CD8-positive, alpha-beta memory T cell (primary cell): ENCODE data around the gene SHC2. TPM values are rescaled to one million over a fixed set of nuclear protein-coding genes. Genes with fewer than 3 reads are reported as not detected.
"Not testable (repeated sequence)": the region's sequence is repeated elsewhere in the genome, so short reads cannot be mapped to it uniquely, and the experiment has no call there.

ENCODE experiments used
- CTCF ChIA-PET: fragments of 350-600 bp; sonication (Branson Sonifier 250); formaldehyde crosslinking; loops from one replicate; lab custom pipeline; 2021; ENCODE audit warnings: antibody characterized with exemption; lab: Charles Lee
- POLR2A ChIA-PET: fragments of 350-600 bp; sonication (Branson Sonifier 250); formaldehyde crosslinking; loops from one replicate; lab custom pipeline; 2021; ENCODE audit warnings: antibody characterized with exemption; lab: Charles Lee
- DNase-seq, 5 donors: peaks; one replicate each; pipeline versions ENCODE4 v3.0.0 to v3.0.0-alpha.2; 2020 to 2022; ENCODE audit warnings: mixed read lengths in 1 of 5
- H3K27ac ChIP-seq: one replicate; pipeline ENCODE4 v1.7.0; 2013; ENCODE audit warnings: low read depth, mild to moderate bottlenecking, low read length, moderate library complexity
- H3K27me3 ChIP-seq: 2 replicates; pipeline ENCODE4 v1.7.0; 2013; ENCODE audit warnings: low read length, mild to moderate bottlenecking; ENCODE audit not compliant: insufficient read depth, poor library complexity, severe bottlenecking
- H3K36me3 ChIP-seq: 2 replicates; pipeline ENCODE4 v1.7.0; 2013; ENCODE audit warnings: mild to moderate bottlenecking, low read length, moderate library complexity; ENCODE audit not compliant: insufficient read depth
- H3K4me1 ChIP-seq: 2 replicates; pipeline ENCODE4 v1.7.0; 2013; ENCODE audit warnings: mild to moderate bottlenecking, low read length, moderate library complexity; ENCODE audit not compliant: insufficient read depth
- H3K4me3 ChIP-seq: 2 replicates; pipeline ENCODE4 v1.7.0; 2013; ENCODE audit warnings: mild to moderate bottlenecking, low read length
- H3K9me3 ChIP-seq: 2 replicates; pipeline ENCODE4 v1.7.0; 2013; ENCODE audit warnings: mild to moderate bottlenecking, low read length
- H3K27ac Mint-ChIP-seq, 8 donors: one replicate each; pipeline ENCODE4 v1.8.0; 2020 to 2021; ENCODE audit warnings: mixed read lengths in 8 of 8, mild to moderate bottlenecking in 6 of 8, inconsistent platforms in 3 of 8, moderate library complexity in 3 of 8
- H3K27me3 Mint-ChIP-seq, 2 donors: one replicate each; pipeline ENCODE4 v1.8.0; 2020 to 2021; ENCODE audit warnings: mixed read lengths in 2 of 2, mild to moderate bottlenecking in 1 of 2, moderate library complexity in 1 of 2
- H3K36me3 Mint-ChIP-seq, 3 donors: one replicate each; pipeline ENCODE4 v1.8.0; 2020 to 2021; ENCODE audit warnings: mixed read lengths in 3 of 3, inconsistent platforms in 1 of 3, mild to moderate bottlenecking in 1 of 3
- H3K4me1 Mint-ChIP-seq, 3 donors: one replicate each; pipeline ENCODE4 v1.8.0; 2020 to 2021; ENCODE audit warnings: mixed read lengths in 3 of 3, inconsistent platforms in 1 of 3, mild to moderate bottlenecking in 1 of 3
- H3K4me3 Mint-ChIP-seq, 7 donors: one replicate each; pipeline ENCODE4 v1.8.0; 2020 to 2021; ENCODE audit warnings: mixed read lengths in 7 of 7, mild to moderate bottlenecking in 6 of 7, moderate library complexity in 4 of 7, inconsistent platforms in 2 of 7
- H3K9me3 Mint-ChIP-seq, 5 donors: one replicate each; pipeline ENCODE4 v1.8.0; 2020 to 2022; ENCODE audit warnings: mixed read lengths in 5 of 5, mild to moderate bottlenecking in 3 of 5, moderate library complexity in 2 of 5, inconsistent platforms in 1 of 5
- polyA plus RNA-seq: library from polyadenylated mRNA; unstranded; fragments of 300-500 nt; fragmentation: Illumina TruSeq; gene quantifications from one replicate; pipeline ENCODE4 v1.2.3, GENCODE V29; 2021
- total RNA-seq, 2 experiments: library from RNA; stranded (reverse); gene quantifications; one replicate each; pipeline ENCODE4 v1.2.3, GENCODE V29; 2021

Gene SHC2
- total and polyA plus RNA-seq, 3 experiments from 2014 or later = 0.11 to 0.13 TPM; not detected in 1

DNA sequence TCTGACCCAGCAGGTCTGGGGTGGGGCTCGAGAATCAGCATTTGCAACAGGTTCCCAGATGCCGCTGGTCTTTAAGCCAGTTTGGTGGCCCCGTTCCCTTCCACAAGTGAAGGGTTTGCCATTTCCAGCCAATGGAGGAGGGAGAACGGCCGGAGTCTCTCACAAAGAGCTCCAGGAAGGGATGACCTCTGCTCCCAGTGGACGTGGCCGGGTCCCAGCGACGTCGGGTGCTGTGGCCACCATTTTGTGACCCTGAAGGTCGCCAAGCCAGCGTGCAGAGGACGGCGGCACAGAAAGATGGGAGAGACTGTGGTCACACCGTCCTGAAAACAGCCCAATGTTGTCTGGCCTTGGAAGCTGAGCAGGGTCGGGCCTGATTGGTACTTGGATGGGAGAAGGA lies 8.0 kb downstream of the SHC2 start:
- Histone ChIP-seq H3K9me3 (no peaks in the 10 kb centered on the region), H3K4me1 (no peaks in the 10 kb centered on the region), H3K4me3 (no peak overlapping the region), H3K27me3 (no peaks in the 10 kb centered on the region), H3K36me3 (no peaks in the 10 kb centered on the region), H3K27ac (no peak overlapping the region)
- ChIA-PET POLR2A (no interaction called here), CTCF (no interaction called here)
- Mint-ChIP-seq H3K27me3 (peaks cover 1 to 10% of the 10 kb centered on the region in 2 donors), H3K27ac (no peak overlapping the region), H3K4me3 (no peak overlapping the region), H3K4me1 (peaks cover 1 to 12% (median 5%) of the 10 kb centered on the region in 3 donors), H3K9me3 (peaks cover 0 to 2% (median 0%) of the 10 kb centered on the region in 5 donors), H3K36me3 (no peaks in the 10 kb centered on the region)
- no peak for DNase-seq

DNA sequence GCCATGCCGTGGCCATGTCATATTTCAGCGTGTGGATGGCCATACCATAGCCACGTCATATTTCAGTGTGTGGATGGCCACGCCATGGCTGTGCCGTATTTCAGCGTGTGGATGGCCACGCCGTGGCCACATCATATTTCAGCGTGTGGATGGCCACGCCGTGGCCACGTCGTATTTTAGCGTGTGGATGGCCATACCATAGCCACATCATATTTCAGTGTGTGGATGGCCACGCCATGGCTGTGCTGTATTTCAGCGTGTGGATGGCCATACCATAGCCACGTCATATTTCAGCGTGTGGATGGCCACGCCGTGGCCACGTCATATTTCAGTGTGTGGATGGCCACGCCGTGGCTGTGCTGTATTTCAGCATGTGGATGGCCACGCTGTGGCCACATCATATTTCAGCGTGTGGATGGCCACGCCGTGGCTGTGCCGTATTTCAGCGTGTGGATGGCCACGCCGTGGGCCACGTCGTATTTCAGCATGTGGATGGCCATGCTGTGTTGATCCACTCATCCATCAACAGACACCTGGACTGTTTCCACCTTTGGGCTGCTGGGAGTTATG lies 9.8 kb downstream of the SHC2 start:
- H3K27ac ChIP-seq, H3K27me3 ChIP-seq, H3K4me3 Mint-ChIP-seq, H3K4me1 ChIP-seq, DNase-seq, H3K9me3 ChIP-seq, H3K36me3 ChIP-seq, H3K36me3 Mint-ChIP-seq, POLR2A ChIA-PET, CTCF ChIA-PET, H3K9me3 Mint-ChIP-seq, H3K27me3 Mint-ChIP-seq, H3K4me1 Mint-ChIP-seq, H3K4me3 ChIP-seq: not testable (repeated sequence)
- peak overlapping the region in 1 of 8 donors; percentile 32 for H3K27ac Mint-ChIP-seq

DNA sequence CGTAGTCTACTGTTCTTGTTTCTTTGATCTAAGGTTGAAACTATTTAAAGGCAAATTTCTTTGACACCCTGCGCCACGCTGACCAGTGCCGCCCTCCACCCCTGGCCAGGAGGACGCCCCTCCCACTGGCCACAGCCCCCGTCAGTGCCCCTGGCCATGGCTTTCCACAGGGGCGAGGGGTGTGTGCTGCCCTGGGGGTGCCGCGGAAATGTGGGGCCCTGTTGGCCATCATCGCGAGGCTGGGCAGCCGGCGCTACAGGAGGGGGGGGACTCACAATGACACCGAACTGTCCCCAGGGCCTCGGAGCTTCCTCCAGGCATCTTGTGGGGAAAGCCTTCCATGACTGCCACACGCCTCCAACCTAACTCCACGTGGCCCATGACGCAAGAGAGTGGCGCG lies 10.9 kb downstream of the SHC2 start:
- no peaks in the 10 kb centered on the region for H3K36me3 ChIP-seq
- Mint-ChIP-seq H3K4me3 (no peak overlapping the region), H3K36me3 (no peaks in the 10 kb centered on the region), H3K4me1 (no peaks in the 10 kb centered on the region), H3K27me3 (no peaks in the 10 kb centered on the region), H3K27ac (no peak overlapping the region), H3K9me3 (no peaks in the 10 kb centered on the region)
- ChIA-PET POLR2A (no interaction called here), CTCF (no interaction called here)
- H3K27me3 ChIP-seq = no peaks in the 10 kb centered on the region
- no peaks in the 10 kb centered on the region for H3K9me3 ChIP-seq
- no peaks in the 10 kb centered on the region for H3K4me1 ChIP-seq
- H3K27ac ChIP-seq = no peak overlapping the region
- DNase-seq = no peak
- no peak overlapping the region for H3K4me3 ChIP-seq

DNA sequence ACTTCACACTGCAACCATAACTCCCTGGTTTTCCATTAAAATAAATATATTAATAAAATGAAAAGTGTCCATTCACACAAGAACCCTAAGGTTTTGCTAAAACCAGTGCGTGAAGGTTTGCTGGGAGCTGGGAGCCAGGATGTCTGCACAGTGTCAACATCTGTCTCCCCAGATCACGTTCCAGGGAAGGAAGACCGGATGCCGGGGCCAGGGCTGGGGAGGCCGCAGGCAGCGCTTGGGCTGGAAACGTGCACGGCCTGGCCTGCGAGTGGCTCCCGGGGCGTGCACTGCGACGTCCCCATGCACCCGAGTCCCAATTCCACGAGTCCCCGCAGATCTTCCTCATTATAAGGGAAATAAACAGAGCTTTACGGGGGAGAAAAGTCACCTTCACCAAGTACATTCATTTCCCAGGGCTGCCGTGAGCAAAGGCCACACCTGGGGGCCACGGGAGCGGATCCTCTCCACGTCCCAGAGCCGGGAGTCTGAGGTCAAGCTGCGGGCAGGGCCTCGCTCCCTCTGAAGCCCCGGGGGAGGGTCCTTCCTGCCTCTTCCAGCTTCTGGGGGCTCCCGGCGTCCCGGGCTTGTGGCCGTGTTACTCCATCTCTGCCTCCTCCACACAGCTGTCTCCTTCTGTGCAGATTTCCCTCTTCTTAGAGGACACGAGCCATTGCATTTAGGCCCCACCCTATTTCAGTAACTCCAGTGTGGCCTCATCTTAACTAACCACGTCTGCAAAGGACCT lies 12.8 kb downstream of the SHC2 start:
- Mint-ChIP-seq H3K4me3 (no peak overlapping the region), H3K9me3 (no peaks in the 10 kb centered on the region), H3K27ac (no peak overlapping the region), H3K36me3 (no peaks in the 10 kb centered on the region), H3K27me3 (no peaks in the 10 kb centered on the region), H3K4me1 (no peaks in the 10 kb centered on the region)
- no peaks in the 10 kb centered on the region for H3K4me1 ChIP-seq
- H3K27me3 ChIP-seq = no peaks in the 10 kb centered on the region
- ChIA-PET POLR2A (no interaction called here), CTCF (no interaction called here)
- H3K4me3 ChIP-seq = no peak overlapping the region
- no peaks in the 10 kb centered on the region for H3K36me3 ChIP-seq
- DNase-seq = no peak
- no peaks in the 10 kb centered on the region for H3K9me3 ChIP-seq
- no peak overlapping the region for H3K27ac ChIP-seq

DNA sequence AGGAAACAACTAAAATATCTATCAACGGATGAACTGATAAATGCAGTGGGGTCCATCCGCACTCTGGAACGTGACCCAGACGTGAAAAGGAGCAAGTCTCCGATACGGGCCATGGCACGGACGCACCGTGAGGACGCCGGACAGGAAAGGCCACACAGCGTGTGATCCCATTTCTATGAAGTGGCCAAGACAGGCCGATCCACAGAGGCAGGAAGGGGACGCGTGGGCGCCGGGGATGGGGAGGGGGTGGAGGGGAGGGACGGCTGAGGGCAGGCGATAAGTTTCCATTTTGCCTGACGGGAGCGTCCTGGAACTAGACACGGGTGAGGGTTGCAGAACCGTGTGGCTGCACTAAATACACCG lies 13.8 kb downstream of the SHC2 start:
- ChIA-PET POLR2A (no interaction called here), CTCF (no interaction called here)
- Mint-ChIP-seq H3K27me3 (peaks cover 0 to under 1% of the 10 kb centered on the region in 2 donors), H3K4me1 (no peaks in the 10 kb centered on the region), H3K9me3 (no peaks in the 10 kb centered on the region), H3K27ac (no peak overlapping the region), H3K36me3 (no peaks in the 10 kb centered on the region), H3K4me3 (no peak overlapping the region)
- Histone ChIP-seq H3K4me1 (no peaks in the 10 kb centered on the region), H3K27ac (no peak overlapping the region), H3K9me3 (no peaks in the 10 kb centered on the region), H3K4me3 (no peak overlapping the region), H3K36me3 (no peaks in the 10 kb centered on the region), H3K27me3 (no peaks in the 10 kb centered on the region)
- DNase-seq = no peak

DNA sequence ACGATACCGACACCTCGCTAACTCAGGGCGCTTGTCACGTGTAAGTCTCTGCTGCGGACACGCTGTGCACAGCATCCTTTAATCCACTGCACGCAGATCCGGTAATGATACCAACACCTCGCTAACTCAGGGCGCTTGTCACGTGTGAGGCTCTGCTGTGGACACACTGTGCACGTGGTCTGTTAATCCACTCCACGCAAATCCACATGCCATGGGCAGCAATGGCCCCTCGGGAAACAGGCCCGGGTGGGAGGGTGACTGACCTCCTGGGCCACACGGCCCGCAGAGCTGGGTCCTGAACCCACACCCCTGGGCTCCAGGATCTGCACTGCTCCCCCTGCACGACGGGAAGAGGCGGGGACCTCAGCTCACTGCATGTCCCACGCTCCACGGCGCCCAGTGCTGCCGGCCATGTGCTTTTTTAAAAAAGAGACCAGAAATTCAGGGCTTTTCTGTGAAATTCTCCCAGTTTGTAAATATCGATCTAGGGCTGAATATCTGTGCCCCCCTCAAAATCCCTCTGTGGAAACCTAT lies 16.1 kb downstream of the SHC2 start:
- no peak overlapping the region for H3K27ac Mint-ChIP-seq

DNA sequence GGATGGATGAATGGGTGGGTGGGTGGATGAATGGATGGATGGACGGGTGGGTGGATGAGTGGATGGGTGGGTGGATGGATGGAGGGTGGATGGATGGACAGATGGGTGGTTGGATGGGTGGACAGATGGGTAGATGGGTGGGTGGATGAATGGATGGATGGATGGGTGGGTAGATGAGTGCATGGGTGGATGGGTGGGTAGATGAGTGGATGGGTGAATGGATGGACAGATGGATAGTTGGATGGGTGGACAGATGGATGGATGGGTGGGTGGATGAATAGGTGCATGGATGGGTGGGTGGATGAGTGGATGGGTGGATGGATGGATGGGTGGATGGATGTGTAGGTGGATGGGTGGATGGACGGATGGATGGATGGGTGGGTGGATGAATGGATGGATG lies 17.8 kb downstream of the SHC2 start:
- Histone ChIP-seq H3K36me3 (no peaks in the 10 kb centered on the region), H3K27ac (no peak overlapping the region), H3K4me1 (no peaks in the 10 kb centered on the region), H3K4me3 (no peak overlapping the region), H3K9me3 (no peaks in the 10 kb centered on the region), H3K27me3 (no peaks in the 10 kb centered on the region)
- Mint-ChIP-seq H3K9me3 (peaks cover 0 to 5% (median 0%) of the 10 kb centered on the region in 5 donors), H3K27me3 (peaks cover 4 to 16% of the 10 kb centered on the region in 2 donors), H3K4me1 (no peaks in the 10 kb centered on the region), H3K36me3 (no peaks in the 10 kb centered on the region), H3K27ac (no peak overlapping the region), H3K4me3 (no peak overlapping the region)
- no peak for DNase-seq
- ChIA-PET POLR2A (no interaction called here), CTCF (no interaction called here)

More for the DNA sequence above, 16.1 kb downstream of the SHC2 start:
- Histone ChIP-seq H3K4me3 (no peak overlapping the region), H3K4me1 (no peaks in the 10 kb centered on the region), H3K27ac (no peak overlapping the region), H3K27me3 (no peaks in the 10 kb centered on the region), H3K9me3 (no peaks in the 10 kb centered on the region), H3K36me3 (no peaks in the 10 kb centered on the region)
- Mint-ChIP-seq H3K27me3 (peaks cover 4 to 16% of the 10 kb centered on the region in 2 donors), H3K36me3 (no peaks in the 10 kb centered on the region), H3K4me1 (no peaks in the 10 kb centered on the region), H3K4me3 (no peak overlapping the region), H3K9me3 (peaks cover 0 to 5% (median 0%) of the 10 kb centered on the region in 5 donors)
- POLR2A ChIA-PET = no interaction called here
- DNase-seq = no peak
- CTCF ChIA-PET = no interaction called here

DNA sequence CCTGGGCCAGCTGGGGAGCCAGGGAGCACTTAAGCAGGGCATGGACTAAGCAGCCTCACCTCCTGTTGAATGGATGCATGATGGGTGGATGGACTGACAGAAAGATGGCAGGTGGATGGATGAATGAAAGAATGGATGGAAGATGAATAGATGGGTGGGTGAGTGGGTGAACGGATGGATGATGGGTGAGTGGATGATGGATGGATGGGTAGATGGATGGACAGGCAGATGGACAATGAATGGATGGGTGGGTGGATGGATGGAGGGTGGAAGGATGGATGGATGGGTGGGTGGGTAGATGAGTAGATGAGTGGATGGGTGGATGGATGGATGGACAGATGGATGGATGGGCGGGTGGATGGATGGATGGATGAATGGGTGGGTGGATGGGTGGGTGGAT lies 18.7 kb downstream of the SHC2 start:
- H3K4me3 ChIP-seq = no peak overlapping the region
- CTCF ChIA-PET = no interaction called here
- no peaks in the 10 kb centered on the region for H3K27me3 ChIP-seq
- Mint-ChIP-seq H3K4me1 (no peaks in the 10 kb centered on the region), H3K36me3 (no peaks in the 10 kb centered on the region), H3K27me3 (peaks cover 4 to 25% of the 10 kb centered on the region in 2 donors), H3K27ac (no peak overlapping the region), H3K4me3 (no peak overlapping the region), H3K9me3 (peaks cover 0 to 5% (median 0%) of the 10 kb centered on the region in 5 donors)
- no peak overlapping the region for H3K27ac ChIP-seq
- H3K9me3 ChIP-seq = no peaks in the 10 kb centered on the region
- DNase-seq = no peak
- no peaks in the 10 kb centered on the region for H3K36me3 ChIP-seq
- H3K4me1 ChIP-seq = no peaks in the 10 kb centered on the region
- POLR2A ChIA-PET = no interaction called here
